ENCODE measurements around the gene OTOP2. TPM values are rescaled to one million over a fixed set of nuclear protein-coding genes. Genes with fewer than 3 reads are reported as not detected.
A peak's percentile ranks its signal among the peaks of the same experiment; 100 is the strongest.

Gene OTOP2
- polyA plus RNA-seq, 3 donors: 0.05 TPM; not detected in 2

GRCh38 chr17:74875155-74875976 is 48.7 kb upstream of the OTOP2 start:
- Histone ChIP-seq H2AFZ (ENCODE audit: insufficient read depth, low read depth, low read length, poor library complexity, severe bottlenecking) (no peak overlapping the region), H3K9ac (ENCODE audit: insufficient read depth, low read length, poor library complexity, severe bottlenecking) (no peak overlapping the region), H3K79me2 (ENCODE audit: insufficient read depth, low read length) (no peaks in the 10 kb centered on the region), H3K9me3 (replicated peaks in 1 of 2; ENCODE audit: control insufficient read depth in 1 of 2, insufficient read depth in 1 of 2, low read length in 2 of 2) (no peaks in the 10 kb centered on the region), H3K4me1 (ENCODE audit: control insufficient read depth in 1 of 2, insufficient read depth in 2 of 2, low read length in 2 of 2) (peaks cover 24 to 28% of the 10 kb centered on the region in 2 donors), H3K27ac (ENCODE audit: low read depth in 1 of 2, low read length in 2 of 2) (no peak overlapping the region), H3K36me3 (replicated peaks in 1 of 2; ENCODE audit: control insufficient read depth in 1 of 2, insufficient read depth in 2 of 2, low read length in 2 of 2) (no peaks in the 10 kb centered on the region), H3K27me3 (ENCODE audit: control insufficient read depth in 2 of 2, insufficient read depth in 2 of 2, low read length in 2 of 2) (no peaks in the 10 kb centered on the region), H4K20me1 (ENCODE audit: insufficient read depth, low read length) (no peaks in the 10 kb centered on the region), H3K4me3 (replicated peaks in 1 of 3; ENCODE audit: low read depth in 2 of 3, low read length in 3 of 3) (no peak overlapping the region), H3K4me2 (replicated peaks; ENCODE audit: extremely low read depth, low read length, poor library complexity, severe bottlenecking) (no peak overlapping the region)
- no peak for DNase-seq
- intact Hi-C loops (cut with micrococcal nuclease): loop anchor here in 1 of 2 donors (10.0 kb wide), 1 partner anchor 789 kb away; the partner anchor contains the start of genes RECQL5 and SAP30BP
- H3K4me3 Mint-ChIP-seq: no peak overlapping the region
- peaks cover 2 to 13% (median 4%) of the 10 kb centered on the region in 3 donors for H3K27me3 Mint-ChIP-seq (ENCODE audit: low read depth in 3 of 3)
- no peaks in the 10 kb centered on the region for H3K9me3 Mint-ChIP-seq
- no peak for TF ChIP-seq CTCF (IDR thresholded peaks at IDR 0.05)
- H3K36me3 Mint-ChIP-seq: peaks cover 0 to 8% of the 10 kb centered on the region in 2 donors
- peak overlapping the region in 1 of 7 donors; percentile 25 for H3K27ac Mint-ChIP-seq
- 86% methylated on average over 5 of the region's 5 CpGs for whole genome bisulfite sequencing (ENCODE audit: insufficient coverage)
- peaks cover 24% of the 10 kb centered on the region for H3K4me1 Mint-ChIP-seq

GRCh38 chr17:74875977-74876593 is 48.0 kb upstream of the OTOP2 start:
- Histone ChIP-seq H2AFZ (ENCODE audit: insufficient read depth, low read depth, low read length, poor library complexity, severe bottlenecking) (no peak overlapping the region), H3K27ac (ENCODE audit: low read depth in 1 of 2, low read length in 2 of 2) (no peak overlapping the region), H3K36me3 (replicated peaks in 1 of 2; ENCODE audit: control insufficient read depth in 1 of 2, insufficient read depth in 2 of 2, low read length in 2 of 2) (no peaks in the 10 kb centered on the region), H3K4me2 (replicated peaks; ENCODE audit: extremely low read depth, low read length, poor library complexity, severe bottlenecking) (no peak overlapping the region), H3K9ac (ENCODE audit: insufficient read depth, low read length, poor library complexity, severe bottlenecking) (no peak overlapping the region), H4K20me1 (ENCODE audit: insufficient read depth, low read length) (no peaks in the 10 kb centered on the region), H3K4me3 (replicated peaks in 1 of 3; ENCODE audit: low read depth in 2 of 3, low read length in 3 of 3) (no peak overlapping the region), H3K4me1 (ENCODE audit: control insufficient read depth in 1 of 2, insufficient read depth in 2 of 2, low read length in 2 of 2) (peaks cover 24 to 28% of the 10 kb centered on the region in 2 donors), H3K79me2 (ENCODE audit: insufficient read depth, low read length) (no peaks in the 10 kb centered on the region), H3K9me3 (replicated peaks in 1 of 2; ENCODE audit: control insufficient read depth in 1 of 2, insufficient read depth in 1 of 2, low read length in 2 of 2) (no peaks in the 10 kb centered on the region), H3K27me3 (ENCODE audit: control insufficient read depth in 2 of 2, insufficient read depth in 2 of 2, low read length in 2 of 2) (no peaks in the 10 kb centered on the region)
- no peak for DNase-seq
- no peak overlapping the region for H3K4me3 Mint-ChIP-seq
- no peak for TF ChIP-seq CTCF (IDR thresholded peaks at IDR 0.05)
- intact Hi-C loops (cut with micrococcal nuclease): loop anchor here in 1 of 2 donors (10.0 kb wide), 1 partner anchor 789 kb away; the partner anchor contains the start of genes RECQL5 and SAP30BP
- peaks cover 2 to 14% (median 4%) of the 10 kb centered on the region in 3 donors for H3K27me3 Mint-ChIP-seq (ENCODE audit: low read depth in 3 of 3)
- 91% methylated on average over 5 of the region's 6 CpGs for WGBS (ENCODE audit: insufficient coverage)
- H3K9me3 Mint-ChIP-seq: no peaks in the 10 kb centered on the region
- no peak overlapping the region for H3K27ac Mint-ChIP-seq
- peaks cover 24% of the 10 kb centered on the region for H3K4me1 Mint-ChIP-seq
- H3K36me3 Mint-ChIP-seq: peaks cover 0 to under 1% of the 10 kb centered on the region in 2 donors
